Measurements from ENCODE around the gene ZNF536. TPM values are rescaled to one million over a fixed set of nuclear protein-coding genes. Genes with fewer than 3 reads are reported as not detected.

Gene ZNF536
- total and polyA plus RNA-seq, 2 donors (not counting 1 experiment from before 2014, with no cell fraction given): not detected

DNA sequence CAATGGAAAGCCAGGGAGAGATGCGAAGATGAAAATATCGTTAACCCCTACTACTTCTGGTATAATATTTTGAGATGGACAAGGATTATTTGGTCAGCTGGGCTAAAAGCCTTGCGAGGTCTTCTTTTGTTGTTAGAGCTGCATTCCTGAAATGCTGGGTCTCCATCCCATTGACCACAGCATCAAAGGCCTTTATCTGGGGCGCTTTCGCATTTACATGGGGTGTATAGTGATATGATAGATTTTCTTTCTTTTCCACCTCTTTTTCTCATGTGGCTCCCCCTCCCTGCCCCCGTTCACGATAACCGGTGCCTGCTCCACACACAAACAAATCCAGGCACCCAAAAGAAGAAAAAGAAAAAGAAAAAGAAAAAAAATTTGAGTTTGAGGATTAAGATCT lies 77.5 kb downstream of the ZNF536 start:
- H3K4me3 Mint-ChIP-seq: no peak overlapping the region
- H3K36me3 ChIP-seq (replicated peaks in 1 of 2; ENCODE audit: control extremely low read depth in 1 of 2, control insufficient read depth in 1 of 2, extremely low read depth in 1 of 2, insufficient read depth in 2 of 2, low read length in 1 of 2): no peaks in the 10 kb centered on the region
- no peak for ATAC-seq (ENCODE audit: low read depth)
- WGBS (ENCODE audit: insufficient coverage): 90% methylated on average over 2 of the region's 8 CpGs
- ChIA-PET POLR2A (no interaction called here), CTCF (no interaction called here)
- TF ChIP-seq CTCF (IDR thresholded peaks at IDR 0.05): no peak
- TF ChIP-seq EZH2 (IDR thresholded peaks at IDR 0.05; ENCODE audit: borderline replicate concordance, insufficient read depth, low read depth, low read length, poor library complexity, severe bottlenecking): no peak
- no peak overlapping the region for H3K4me2 ChIP-seq (replicated peaks; ENCODE audit: low read depth, low read length, poor library complexity, severe bottlenecking)
- H4K20me1 ChIP-seq (ENCODE audit: control insufficient read depth, insufficient read depth, low read length, poor library complexity, severe bottlenecking): no peaks in the 10 kb centered on the region
- H3K4me1 ChIP-seq (ENCODE audit: control insufficient read depth in 2 of 2, insufficient read depth in 2 of 2, low read length in 2 of 2): no peaks in the 10 kb centered on the region
- H2AFZ ChIP-seq (ENCODE audit: insufficient read depth, low read depth, low read length, poor library complexity, severe bottlenecking): no peak overlapping the region
- H3K27me3 ChIP-seq (replicated peaks in 1 of 4; ENCODE audit: control extremely low read depth in 1 of 4, control insufficient read depth in 3 of 4, insufficient read depth in 4 of 4, low read length in 3 of 4): no peaks in the 10 kb centered on the region
- peaks cover 2% of the 10 kb centered on the region for H3K4me1 Mint-ChIP-seq
- H3K9me3 ChIP-seq (ENCODE audit: control extremely low read depth in 1 of 3, control insufficient read depth in 2 of 3, insufficient read depth in 1 of 3, low read length in 2 of 3): peaks cover 0 to 23% (median 0%) of the 10 kb centered on the region in 3 donors
- no peak overlapping the region for H3K27ac Mint-ChIP-seq
- intact Hi-C loops (cut with micrococcal nuclease): no loop called here
- no peaks in the 10 kb centered on the region for H3K9me3 Mint-ChIP-seq (ENCODE audit: insufficient read depth)
- no peak overlapping the region for H3K9ac ChIP-seq (ENCODE audit: low read length)
- no peak for DNase-seq
- H3K27ac ChIP-seq (ENCODE audit: low read length in 2 of 2): no peak overlapping the region
- no peaks in the 10 kb centered on the region for H3K79me2 ChIP-seq (ENCODE audit: control insufficient read depth, insufficient read depth, low read length)
- H3K4me3 ChIP-seq (ENCODE audit: control extremely low read depth in 1 of 5, extremely low read depth in 1 of 5, insufficient read depth in 1 of 5, low read depth in 2 of 5, low read length in 4 of 5): no peak overlapping the region
- no peaks in the 10 kb centered on the region for H3K27me3 Mint-ChIP-seq

DNA sequence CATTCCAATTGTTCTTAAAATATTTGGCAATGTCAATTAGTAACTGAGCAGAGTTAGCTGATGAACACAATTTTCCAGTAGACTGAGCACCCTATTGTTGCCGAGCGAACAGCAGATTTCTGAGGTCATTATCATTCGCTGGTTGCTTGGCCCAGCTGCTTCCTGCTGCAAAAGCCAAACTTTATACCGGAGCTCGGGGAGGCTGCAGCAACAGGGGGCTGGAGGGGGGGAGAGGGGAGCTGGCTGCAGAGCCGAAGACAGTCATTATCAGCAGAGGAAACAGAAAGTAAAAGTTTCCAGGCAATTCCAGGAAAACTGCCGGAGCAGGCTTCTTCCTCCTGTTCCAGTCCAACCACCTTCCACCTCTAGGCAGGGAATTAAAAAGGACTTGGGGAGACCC lies 77.9 kb downstream of the ZNF536 start:
- no peaks in the 10 kb centered on the region for H3K27me3 ChIP-seq (replicated peaks in 1 of 4; ENCODE audit: control extremely low read depth in 1 of 4, control insufficient read depth in 3 of 4, insufficient read depth in 4 of 4, low read length in 3 of 4)
- H4K20me1 ChIP-seq (ENCODE audit: control insufficient read depth, insufficient read depth, low read length, poor library complexity, severe bottlenecking): no peaks in the 10 kb centered on the region
- CTCF ChIA-PET: no interaction called here
- no peak overlapping the region for H3K27ac ChIP-seq (ENCODE audit: low read length in 2 of 2)
- H3K9me3 ChIP-seq (ENCODE audit: control extremely low read depth in 1 of 3, control insufficient read depth in 2 of 3, insufficient read depth in 1 of 3, low read length in 2 of 3): peaks cover 0 to 18% (median 0%) of the 10 kb centered on the region in 3 donors
- no peaks in the 10 kb centered on the region for H3K79me2 ChIP-seq (ENCODE audit: control insufficient read depth, insufficient read depth, low read length)
- no peak overlapping the region for H3K9ac ChIP-seq (ENCODE audit: low read length)
- H3K4me3 ChIP-seq (ENCODE audit: control extremely low read depth in 1 of 5, extremely low read depth in 1 of 5, insufficient read depth in 1 of 5, low read depth in 2 of 5, low read length in 4 of 5): no peak overlapping the region
- TF ChIP-seq CTCF (IDR thresholded peaks at IDR 0.05) (no peak), EZH2 (IDR thresholded peaks at IDR 0.05; ENCODE audit: borderline replicate concordance, insufficient read depth, low read depth, low read length, poor library complexity, severe bottlenecking) (no peak)
- no peak overlapping the region for H3K4me3 Mint-ChIP-seq
- H3K27ac Mint-ChIP-seq: no peak overlapping the region
- 14% methylated on average over 5 of the region's 7 CpGs for WGBS (ENCODE audit: insufficient coverage)
- no peak overlapping the region for H3K4me2 ChIP-seq (replicated peaks; ENCODE audit: low read depth, low read length, poor library complexity, severe bottlenecking)
- POLR2A ChIA-PET: no interaction called here
- H3K9me3 Mint-ChIP-seq (ENCODE audit: insufficient read depth): no peaks in the 10 kb centered on the region
- ATAC-seq (ENCODE audit: low read depth) (no peak), DNase-seq (no peak)
- H3K27me3 Mint-ChIP-seq: no peaks in the 10 kb centered on the region
- H2AFZ ChIP-seq (ENCODE audit: insufficient read depth, low read depth, low read length, poor library complexity, severe bottlenecking): no peak overlapping the region
- no peaks in the 10 kb centered on the region for H3K4me1 ChIP-seq (ENCODE audit: control insufficient read depth in 2 of 2, insufficient read depth in 2 of 2, low read length in 2 of 2)
- no peaks in the 10 kb centered on the region for H3K36me3 ChIP-seq (replicated peaks in 1 of 2; ENCODE audit: control extremely low read depth in 1 of 2, control insufficient read depth in 1 of 2, extremely low read depth in 1 of 2, insufficient read depth in 2 of 2, low read length in 1 of 2)
- H3K4me1 Mint-ChIP-seq: peaks cover 2% of the 10 kb centered on the region
- intact Hi-C loops (cut with micrococcal nuclease): no loop called here

Data from B cell (primary cell).